Superior temporal gyrus (tissue), 1 donor: Measurements from ENCODE around the gene VSTM2B.

Source experiments
- DNase-seq: peaks from one replicate; pipeline ENCODE4 v3.0.0-alpha.2; 2016; ENCODE audit errors: extremely low spot score

The VSTM2B gene

GRCh38 chr19:29591670-29592069 is 65.9 kb downstream of the VSTM2B start:
- DNase-seq = no peak

- no peak for DNase-seq
Observed at GRCh38 chr19:29593869-29594268, 68.1 kb downstream of the VSTM2B start.

- DNase-seq = no peak
Observed at GRCh38 chr19:29596080-29596727, 70.4 kb downstream of the VSTM2B start.

GRCh38 chr19:29596885-29597525 is 71.2 kb downstream of the VSTM2B start:
- DNase-seq = peak; percentile 62

GRCh38 chr19:29598036-29598435 is 72.2 kb downstream of the VSTM2B start:
- DNase-seq = no peak

- DNase-seq = no peak
Observed at GRCh38 chr19:29598496-29598895, 72.7 kb downstream of the VSTM2B start.

- no peak for DNase-seq
Observed at GRCh38 chr19:29603308-29603707, 77.5 kb downstream of the VSTM2B start.

GRCh38 chr19:29605653-29606419 is 80.0 kb downstream of the VSTM2B start, which contains the start of gene POP4:
Gene POP4, plus strand, starts transcription at chr19:29606283. Its CDS starts 36 bp downstream, at chr19:29606319.
- peak; percentile 99 for DNase-seq

- no peak for DNase-seq
Observed at GRCh38 chr19:29606420-29606747, 80.6 kb downstream of the VSTM2B start.

GRCh38 chr19:29609636-29610035 is 83.8 kb downstream of the VSTM2B start:
- no peak for DNase-seq

- DNase-seq = no peak
Observed at GRCh38 chr19:29610213-29610573, 84.4 kb downstream of the VSTM2B start.

- DNase-seq = peak; percentile 91
Observed at GRCh38 chr19:29610574-29611271, 84.9 kb downstream of the VSTM2B start.

- DNase-seq = no peak
Observed at GRCh38 chr19:29612121-29612520, 86.3 kb downstream of the VSTM2B start.

GRCh38 chr19:29612801-29613595 is 87.2 kb downstream of the VSTM2B start:
- no peak for DNase-seq

GRCh38 chr19:29614046-29614445 is 88.3 kb downstream of the VSTM2B start:
- no peak for DNase-seq
